Central memory CD8-positive, alpha-beta T cell (primary cell): ENCODE data around the gene GCNA.
A peak's percentile ranks its signal among the peaks of the same experiment; 100 is the strongest.
"Not testable (repeated sequence)": the region's sequence is repeated elsewhere in the genome, so short reads cannot be mapped to it uniquely, and the experiment has no call there.

Experiments
- ATAC-seq: fragments of 150-1000 bp; cut with Tn5 transposase; replicated peaks from 2 replicates; pipeline ENCODE4 v1.10.0; 2022; ENCODE audit warnings: mild to moderate bottlenecking, moderate FRiP score, moderate number of reproducible peaks; ENCODE audit not compliant: poor library complexity, severe bottlenecking; ENCODE audit errors: extremely low read depth
- DNase-seq, 2 donors: peaks; one replicate each; pipeline ENCODE4 v3.0.0; 2021; ENCODE audit warnings: low spot score in 2 of 2
- H3K27ac Mint-ChIP-seq: one replicate; pipeline ENCODE4 v1.8.0; 2022; ENCODE audit warnings: low read depth, mild to moderate bottlenecking, moderate library complexity, mixed read lengths
- H3K27me3 Mint-ChIP-seq: one replicate; pipeline ENCODE4 v1.8.0; 2022; ENCODE audit warnings: mixed read lengths
- H3K36me3 Mint-ChIP-seq: one replicate; pipeline ENCODE4 v1.8.0; 2022; ENCODE audit warnings: mild to moderate bottlenecking, moderate library complexity, mixed read lengths; ENCODE audit not compliant: insufficient read depth
- H3K4me1 Mint-ChIP-seq: one replicate; pipeline ENCODE4 v1.8.0; 2022; ENCODE audit warnings: mixed read lengths
- H3K4me3 Mint-ChIP-seq: one replicate; pipeline ENCODE4 v1.8.0; 2022; ENCODE audit warnings: mild to moderate bottlenecking, moderate library complexity, mixed read lengths
- H3K9me3 Mint-ChIP-seq: one replicate; pipeline ENCODE4 v1.8.0; 2022; ENCODE audit warnings: mixed read lengths

GCNA gene

GRCh38 chrX:71607488-71607887 lies 29.3 kb downstream of the GCNA start:
- H3K4me3 Mint-ChIP-seq = peak overlapping the region; percentile 67
- DNase-seq = no peak
- peaks cover 36% of the 10 kb centered on the region for H3K4me1 Mint-ChIP-seq
- no peak for ATAC-seq
- no peaks in the 10 kb centered on the region for H3K9me3 Mint-ChIP-seq
- H3K36me3 Mint-ChIP-seq = peaks cover 40% of the 10 kb centered on the region
- peak overlapping the region; percentile 93 for H3K27ac Mint-ChIP-seq
- H3K27me3 Mint-ChIP-seq = no peaks in the 10 kb centered on the region

- peaks cover 31% of the 10 kb centered on the region for H3K36me3 Mint-ChIP-seq
- peak overlapping the region; percentile 12 for H3K4me3 Mint-ChIP-seq
- ATAC-seq = no peak
- H3K9me3 Mint-ChIP-seq = no peaks in the 10 kb centered on the region
- peak overlapping the region; percentile 93 for H3K27ac Mint-ChIP-seq
- H3K27me3 Mint-ChIP-seq = no peaks in the 10 kb centered on the region
- DNase-seq = no peak
- H3K4me1 Mint-ChIP-seq = peaks cover 45% of the 10 kb centered on the region
Observed at GRCh38 chrX:71609095-71609750, 31.0 kb downstream of the GCNA start.

DNA sequence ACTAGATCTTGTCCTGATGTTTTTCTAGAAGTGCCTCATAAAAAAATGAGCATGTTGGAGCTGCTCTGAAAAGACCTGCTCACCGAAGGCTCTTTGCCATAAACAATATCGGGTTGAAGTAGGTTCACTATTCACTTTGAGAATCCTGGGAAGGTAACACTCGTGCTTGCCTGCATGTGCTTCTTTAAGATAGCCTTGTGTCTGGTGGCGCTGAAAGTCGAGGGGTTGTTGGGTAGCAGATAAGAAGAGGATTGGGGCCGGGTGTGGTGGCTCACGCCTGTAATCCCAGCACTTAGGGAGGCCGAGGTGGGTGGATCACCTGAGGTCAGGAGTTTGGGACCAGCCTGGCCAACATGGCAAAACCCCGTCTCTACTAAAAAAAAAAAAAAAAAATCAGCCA lies 33.5 kb downstream of the GCNA start:
- not testable (repeated sequence) for H3K27ac Mint-ChIP-seq, DNase-seq, ATAC-seq, H3K4me3 Mint-ChIP-seq, H3K9me3 Mint-ChIP-seq, H3K27me3 Mint-ChIP-seq
- H3K36me3 Mint-ChIP-seq = peaks cover 42% of the 10 kb centered on the region
- peaks cover 52% of the 10 kb centered on the region for H3K4me1 Mint-ChIP-seq

DNA sequence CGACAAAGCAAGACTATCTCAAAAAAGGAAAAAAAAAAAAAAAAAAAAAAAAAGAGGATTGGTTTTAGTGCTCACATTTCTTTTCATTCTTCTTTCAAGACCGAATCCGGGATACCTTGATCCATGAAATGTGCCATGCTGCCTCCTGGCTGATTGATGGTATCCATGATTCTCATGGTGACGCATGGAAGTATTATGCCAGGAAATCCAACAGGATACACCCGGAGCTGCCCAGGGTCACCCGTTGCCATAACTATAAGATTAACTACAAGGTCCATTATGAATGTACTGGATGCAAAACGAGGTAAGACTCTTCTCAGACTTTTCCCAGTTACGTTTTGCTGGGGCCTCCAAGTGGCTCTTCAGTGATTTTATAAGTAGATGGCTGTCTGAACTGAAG lies 34.0 kb downstream of the GCNA start:
- Mint-ChIP-seq H3K27ac (peak overlapping the region; percentile 35), H3K4me1 (peaks cover 55% of the 10 kb centered on the region)

GRCh38 chrX:71615056-71615455 lies 36.8 kb downstream of the GCNA start:
- Mint-ChIP-seq H3K4me1 (peaks cover 57% of the 10 kb centered on the region), H3K36me3 (peaks cover 52% of the 10 kb centered on the region), H3K27ac (peak overlapping the region; percentile 97), H3K9me3 (no peaks in the 10 kb centered on the region), H3K4me3 (peak overlapping the region; percentile 87), H3K27me3 (no peaks in the 10 kb centered on the region)
- ATAC-seq (no peak), DNase-seq (no peak)

More for the DNA sequence above, 34.0 kb downstream of the GCNA start:
- Mint-ChIP-seq H3K27me3 (no peaks in the 10 kb centered on the region), H3K4me3 (no peak overlapping the region), H3K36me3 (peaks cover 47% of the 10 kb centered on the region), H3K9me3 (no peaks in the 10 kb centered on the region)
- DNase-seq = no peak
- no peak for ATAC-seq

- Mint-ChIP-seq H3K27ac (peak overlapping the region; percentile 97), H3K4me3 (peak overlapping the region; percentile 87), H3K9me3 (no peaks in the 10 kb centered on the region), H3K4me1 (peaks cover 60% of the 10 kb centered on the region), H3K36me3 (peaks cover 48% of the 10 kb centered on the region), H3K27me3 (no peaks in the 10 kb centered on the region)
- no peak for DNase-seq
- no peak for ATAC-seq
Observed at GRCh38 chrX:71615954-71616353, 37.7 kb downstream of the GCNA start.

DNA sequence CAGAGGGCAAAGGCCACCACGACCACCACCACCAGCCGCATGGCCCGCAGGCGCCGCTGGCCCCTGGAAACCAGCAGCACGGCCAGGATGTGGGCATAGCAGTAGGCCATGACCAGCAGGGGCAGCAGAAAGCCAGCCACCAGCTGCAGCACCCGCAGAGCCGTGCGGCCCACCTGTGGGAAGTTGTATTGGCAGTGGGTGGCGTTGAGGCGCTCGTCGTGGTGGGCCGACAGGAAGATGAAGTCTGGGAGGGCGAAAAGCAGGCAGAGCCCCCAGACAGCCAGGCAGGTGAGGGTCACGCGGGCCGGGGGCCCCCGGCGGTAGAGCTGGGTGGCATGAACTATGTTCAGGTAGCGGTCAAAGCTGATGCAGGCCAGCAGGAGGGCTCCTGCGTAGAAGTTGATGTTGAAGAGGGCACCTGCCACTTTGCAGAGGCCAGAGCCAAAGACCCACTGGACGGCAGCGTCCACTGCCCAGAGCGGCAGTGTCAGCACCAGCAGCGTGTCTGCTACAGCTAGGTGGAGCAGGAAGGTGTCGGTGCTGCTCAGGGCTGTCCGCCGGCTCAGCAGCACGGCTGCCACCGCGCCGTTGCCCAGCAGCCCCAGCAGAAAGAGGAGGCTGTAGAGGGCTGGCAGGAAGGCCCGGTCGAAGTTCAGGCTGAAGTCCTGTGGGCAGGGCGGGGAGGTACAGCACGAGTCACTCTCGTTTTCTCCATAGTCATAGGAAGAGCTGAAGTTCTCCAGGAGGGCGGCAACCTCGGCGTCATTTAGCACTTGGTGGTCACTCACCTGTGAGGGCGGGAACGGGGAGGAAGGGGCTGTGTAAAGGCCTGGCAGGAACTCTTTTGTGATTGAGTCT lies 38.7 kb downstream of the GCNA start:
- peaks cover 65% of the 10 kb centered on the region for H3K4me1 Mint-ChIP-seq
- H3K9me3 Mint-ChIP-seq = no peaks in the 10 kb centered on the region
- H3K27ac Mint-ChIP-seq = peak overlapping the region; percentile 97
- H3K27me3 Mint-ChIP-seq = no peaks in the 10 kb centered on the region
- H3K36me3 Mint-ChIP-seq = peaks cover 45% of the 10 kb centered on the region
- peak overlapping the region; percentile 87 for H3K4me3 Mint-ChIP-seq
- DNase-seq = no peak
- ATAC-seq = no peak

- Mint-ChIP-seq H3K4me1 (peaks cover 68% of the 10 kb centered on the region), H3K27me3 (no peaks in the 10 kb centered on the region), H3K9me3 (no peaks in the 10 kb centered on the region), H3K27ac (peak overlapping the region; percentile 97), H3K36me3 (peaks cover 48% of the 10 kb centered on the region), H3K4me3 (peak overlapping the region; percentile 87)
- ATAC-seq (no peak), DNase-seq (no peak)
Observed at GRCh38 chrX:71617742-71618141, 39.5 kb downstream of the GCNA start.

DNA sequence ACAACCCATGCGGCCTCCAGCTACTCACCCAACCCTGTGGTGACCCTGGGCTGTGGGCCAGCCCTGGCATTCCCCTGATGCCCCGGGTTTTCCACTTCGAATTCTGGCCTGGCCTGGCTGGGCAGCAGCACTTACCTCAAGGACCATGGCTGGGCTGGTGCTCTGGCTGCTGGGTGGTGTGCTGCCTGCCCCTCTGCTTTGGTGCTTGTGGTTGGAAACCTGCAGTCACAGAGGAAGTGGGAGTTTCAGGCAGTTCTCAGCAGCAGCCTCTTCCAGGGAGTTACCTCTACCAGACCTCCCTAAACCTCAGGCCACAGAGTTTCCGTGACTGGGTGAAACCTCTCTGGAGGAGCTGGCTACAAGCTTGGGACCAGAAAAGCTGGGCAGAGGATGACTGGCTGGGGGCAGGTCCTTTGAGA lies 40.1 kb downstream of the GCNA start, which contains the start of gene CXCR3:
TSS of gene CXCR3 (minus strand) at position 209 of the 419 bp plus-strand sequence. CDS start at position 147, 62 bp downstream.
- Mint-ChIP-seq H3K9me3 (no peaks in the 10 kb centered on the region), H3K36me3 (peaks cover 51% of the 10 kb centered on the region), H3K27me3 (no peaks in the 10 kb centered on the region), H3K4me1 (peaks cover 70% of the 10 kb centered on the region), H3K4me3 (peak within 1 kb of the TSS; percentile 87), H3K27ac (peak within 1 kb of the TSS; percentile 97)
- peak in 1 of 2 donors; percentile 40 for DNase-seq
- ATAC-seq = peak; percentile 24

- H3K36me3 Mint-ChIP-seq = peaks cover 51% of the 10 kb centered on the region
- H3K9me3 Mint-ChIP-seq = no peaks in the 10 kb centered on the region
- DNase-seq (no peak), ATAC-seq (no peak)
- peaks cover 70% of the 10 kb centered on the region for H3K4me1 Mint-ChIP-seq
- peak overlapping the region; percentile 97 for H3K27ac Mint-ChIP-seq
- H3K27me3 Mint-ChIP-seq = no peaks in the 10 kb centered on the region
- peak overlapping the region; percentile 87 for H3K4me3 Mint-ChIP-seq
Observed at GRCh38 chrX:71618787-71619186, 40.5 kb downstream of the GCNA start.

GRCh38 chrX:71619193-71619592 lies 41.0 kb downstream of the GCNA start:
- Mint-ChIP-seq H3K4me3 (peak overlapping the region; percentile 87), H3K9me3 (no peaks in the 10 kb centered on the region), H3K27me3 (no peaks in the 10 kb centered on the region), H3K36me3 (peaks cover 52% of the 10 kb centered on the region), H3K27ac (peak overlapping the region; percentile 97), H3K4me1 (peaks cover 70% of the 10 kb centered on the region)
- DNase-seq = peak in 1 of 2 donors; percentile 62
- ATAC-seq = peak; percentile 57

GRCh38 chrX:71619986-71620385 lies 41.7 kb downstream of the GCNA start:
- Mint-ChIP-seq H3K36me3 (peaks cover 51% of the 10 kb centered on the region), H3K27ac (peak overlapping the region; percentile 97), H3K4me3 (peak overlapping the region; percentile 87), H3K27me3 (no peaks in the 10 kb centered on the region), H3K4me1 (peaks cover 67% of the 10 kb centered on the region), H3K9me3 (no peaks in the 10 kb centered on the region)
- DNase-seq = no peak
- no peak for ATAC-seq
